Measurements from ENCODE around the gene ATAD3A. TPM values are rescaled to one million over a fixed set of nuclear protein-coding genes. Genes with fewer than 3 reads are reported as not detected.

ATAD3A gene
- total RNA-seq, 4 donors from 2014 or later: 14.6 to 34.4 (median 20.4) TPM

Other genes with a start within 250 kb of the ATAD3A start
- gene UBE2J2, start 238.3 kb upstream of the ATAD3A start, total RNA-seq: 100 to 1,000 TPM in 1 of 4 donors, 10 to 100 TPM in 3; 49.6 to 110 (median 59.1) TPM
- gene SCNN1D, start 231.7 kb upstream of the ATAD3A start, total RNA-seq: 1 to 10 TPM; 1.5 to 3.5 (median 2.4) TPM
- gene ACAP3, start 204.2 kb upstream of the ATAD3A start, total RNA-seq: 100 to 1,000 TPM in 2 of 4 donors, 10 to 100 TPM in 2; 52.4 to 190 (median 99.5) TPM
- 10 to 100 TPM in 3 of 4 donors, 1 to 10 TPM in 1; 7.0 to 35.9 (median 20.5) TPM for gene PUSL1, start 203.6 kb upstream of the ATAD3A start, total RNA-seq
- 100 to 1,000 TPM; 118 to 424 (median 140) TPM for gene INTS11, start 187.5 kb upstream of the ATAD3A start, total RNA-seq
- gene CPTP, start 187.4 kb upstream of the ATAD3A start, total RNA-seq: 100 to 1,000 TPM in 1 of 4 donors, 10 to 100 TPM in 3; 48.0 to 134 (median 77.7) TPM
- 1 to 10 TPM in 2 of 4 donors, under 1 TPM in 1, not detected in 1; 0.40 to 2.0 (median 1.9) TPM for gene TAS1R3, start 180.9 kb upstream of the ATAD3A start, total RNA-seq
- gene DVL1, start 162.7 kb upstream of the ATAD3A start, total RNA-seq: 100 to 1,000 TPM; 103 to 182 (median 115) TPM
- gene MXRA8, start 153.6 kb upstream of the ATAD3A start, total RNA-seq: 100 to 1,000 TPM in 1 of 4 donors, 10 to 100 TPM in 3; 31.1 to 145 (median 57.1) TPM
- gene AURKAIP1, start 137.0 kb upstream of the ATAD3A start, total RNA-seq: 100 to 1,000 TPM; 110 to 197 (median 167) TPM
- gene CCNL2, start 112.8 kb upstream of the ATAD3A start, total RNA-seq: 100 to 1,000 TPM; 169 to 657 (median 349) TPM
- gene MRPL20, start 104.9 kb upstream of the ATAD3A start, total RNA-seq: 100 to 1,000 TPM in 1 of 4 donors, 10 to 100 TPM in 3; 40.0 to 183 (median 97.0) TPM
- 1 to 10 TPM in 3 of 4 donors, under 1 TPM in 1; 0.80 to 4.5 (median 1.9) TPM for gene ANKRD65, start 90.9 kb upstream of the ATAD3A start, total RNA-seq
- 10 to 100 TPM; 29.4 to 82.0 (median 51.6) TPM for gene VWA1, start 76.5 kb upstream of the ATAD3A start, total RNA-seq
- 1 to 10 TPM in 1 of 4 donors, under 1 TPM in 2, not detected in 1; 0.75 to 1.3 (median 1.00) TPM for gene ATAD3C, start 62.5 kb upstream of the ATAD3A start, total RNA-seq
- gene ATAD3B, start 40.4 kb upstream of the ATAD3A start, total RNA-seq: 100 to 1,000 TPM in 1 of 4 donors, 10 to 100 TPM in 3; 15.6 to 269 (median 39.2) TPM
- gene TMEM240, start 28.5 kb downstream of the ATAD3A start, total RNA-seq: 10 to 100 TPM in 1 of 4 donors, 1 to 10 TPM in 2, not detected in 1; 3.8 to 27.3 (median 4.2) TPM
- gene SSU72, start 62.7 kb downstream of the ATAD3A start, total RNA-seq: 100 to 1,000 TPM in 3 of 4 donors, 10 to 100 TPM in 1; 95.0 to 162 (median 136) TPM
- gene FNDC10, start 88.0 kb downstream of the ATAD3A start, total RNA-seq: 1 to 10 TPM; 1.5 to 4.6 (median 3.7) TPM
- gene MIB2, start 103.3 kb downstream of the ATAD3A start, total RNA-seq: 100 to 1,000 TPM in 3 of 4 donors, 10 to 100 TPM in 1; 94.2 to 346 (median 224) TPM
- 10 to 100 TPM in 2 of 4 donors, 1 to 10 TPM in 2; 4.9 to 58.9 (median 9.9) TPM for gene MMP23B, start 120.0 kb downstream of the ATAD3A start, total RNA-seq
- 100 to 1,000 TPM in 1 of 4 donors, 10 to 100 TPM in 3; 28.4 to 183 (median 60.5) TPM for gene CDK11B, start 146.8 kb downstream of the ATAD3A start, total RNA-seq
- 100 to 1,000 TPM in 2 of 4 donors, 10 to 100 TPM in 2; 63.4 to 202 (median 83.9) TPM for gene SLC35E2B, start 180.6 kb downstream of the ATAD3A start, total RNA-seq
- 100 to 1,000 TPM in 2 of 4 donors, 10 to 100 TPM in 2; 52.9 to 250 (median 161) TPM for gene CDK11A, start 212.2 kb downstream of the ATAD3A start, total RNA-seq